Spleen (tissue), 11 donors: ENCODE data around the gene PTRH2. TPM values are rescaled to one million over a fixed set of nuclear protein-coding genes. Genes with fewer than 3 reads are reported as not detected.

Experiments used
- DNase-seq: peaks from one replicate; pipeline ENCODE4 v3.0.0-alpha.2; 2020
- H3K27ac ChIP-seq, 8 donors: fragments of 200-600 bp; sonication (generic) in 7 of 8; 1 replicate in 4 of 8; 2 replicates in 4 of 8; pipeline versions ENCODE4 v1.5.0 to v1.8.0; 2016 to 2021; ENCODE audit warnings: inconsistent platforms in 4 of 8, mild to moderate bottlenecking in 4 of 8, moderate library complexity in 1 of 8
- H3K27me3 ChIP-seq, 7 donors: fragments of 200-600 bp; sonication (generic) in 6 of 7; replicated peaks in 1 of 7; 1 replicate in 4 of 7; 2 replicates in 3 of 7; pipeline versions ENCODE4 v1.5.0 to v1.8.0; 2016 to 2021; ENCODE audit warnings: inconsistent platforms in 3 of 7, mild to moderate bottlenecking in 1 of 7
- H3K36me3 ChIP-seq, 6 donors: fragments of 200-600 bp; sonication (generic) in 5 of 6; 1 replicate in 4 of 6; 2 replicates in 2 of 6; pipeline versions ENCODE4 v1.5.0 to v1.8.0; 2016 to 2021; ENCODE audit warnings: inconsistent platforms in 2 of 6
- H3K4me1 ChIP-seq, 6 donors: fragments of 200-600 bp; sonication (generic) in 5 of 6; 1 replicate in 3 of 6; 2 replicates in 3 of 6; pipeline versions ENCODE4 v1.5.0 to v1.8.0; 2016 to 2021; ENCODE audit warnings: inconsistent platforms in 3 of 6
- H3K4me3 ChIP-seq, 8 donors: fragments of 200-600 bp; sonication (generic) in 7 of 8; 1 replicate in 4 of 8; 2 replicates in 4 of 8; pipeline versions ENCODE4 v1.5.0 to v1.8.0; 2016 to 2021; ENCODE audit warnings: inconsistent platforms in 4 of 8, mild to moderate bottlenecking in 4 of 8, moderate library complexity in 2 of 8
- H3K9me3 ChIP-seq, 8 donors: fragments of 200-600 bp; sonication (generic) in 7 of 8; 1 replicate in 4 of 8; 2 replicates in 4 of 8; pipeline versions ENCODE4 v1.5.0 to v1.8.0; 2016 to 2021; ENCODE audit warnings: inconsistent platforms in 4 of 8
- POLR2A ChIP-seq, 3 donors: fragments of 450-650 bp; IDR thresholded peaks; one replicate each; pipeline ENCODE4 v1.5.1; 2017; ENCODE audit warnings: antibody characterized with exemption in 3 of 3, mild to moderate bottlenecking in 1 of 3
- POLR2AphosphoS5 ChIP-seq, 3 donors: sonication (generic); formaldehyde crosslinking; IDR thresholded peaks; one replicate each; pipeline ENCODE4 v1.5.1; 2017; ENCODE audit warnings: antibody characterized with exemption in 3 of 3
- WGBS, 5 donors: extraction: QIAGEN DNeasy Blood & Tissue Kit in 3 of 5; methylation state at CpG; one replicate each; pipeline versions ENCODE4 v1.1.5 to v1.1.7; 2013 to 2018; 5-methylcytosine and 5-hydroxymethylcytosine counted together
- intact Hi-C: fragments of 100-400 bp; cut with DNase I; formaldehyde crosslinking; loops from one replicate; pipeline ENCODE4 v1.15.0; 2023; ENCODE audit warnings: low total_unique reads
- polyA plus RNA-seq, 3 donors: library from polyadenylated mRNA; stranded (reverse); fragments of 200-250 nt; gene quantifications; one replicate each; pipeline ENCODE4 v1.2.1, GENCODE V29; 2013
- total RNA-seq, 7 donors: library from RNA; depleted of rRNA in 3 of 7; stranded (reverse); fragments of >200 nt in 3 of 7; fragmentation: NEBNext Ultra II Directional in 4 of 7; extraction: Animal tissue kit (Norgen Biotek cat#: 25700) in 4 of 7; gene quantifications; one replicate each; pipeline versions ENCODE4 v1.1.0 to v1.2.1, GENCODE V29; 2016 to 2021
- TF ChIP-seq, protein P1 (sequence below), 11 experiments: fragments of 200-600 bp in 7 of 11; fragments of 450-650 bp in 4 of 11; sonication (generic) in 4 of 11; IDR thresholded peaks in 8 of 11; conservative IDR thresholded peaks in 3 of 11; 1 replicate in 7 of 11; 2 replicates in 4 of 11; pipeline versions ENCODE4 v1.4.0 to v1.8.0; 2016 to 2021; ENCODE audit warnings: antibody characterized with exemption in 11 of 11, inconsistent platforms in 4 of 11, mild to moderate bottlenecking in 1 of 11
- donor health status: healthy with polysubstance abuse.
- donor health status: DM: no; HTN: no; CAD: no; lungs with moderate emphysema.
- donor health status: DM: no; HTN: no; CAD: no.
- donor health status: Bipolar disorder and iron deficiency.
- donor health status: healthy.
- donor health status: DM: no; HTN: no; CAD: no.
- donor health status: DM: yes; HTN: yes; CAD: no.

The PTRH2 gene
- total and polyA plus RNA-seq, 10 donors, result 14.4 to 30.9 (median 21.8) TPM

DNA sequence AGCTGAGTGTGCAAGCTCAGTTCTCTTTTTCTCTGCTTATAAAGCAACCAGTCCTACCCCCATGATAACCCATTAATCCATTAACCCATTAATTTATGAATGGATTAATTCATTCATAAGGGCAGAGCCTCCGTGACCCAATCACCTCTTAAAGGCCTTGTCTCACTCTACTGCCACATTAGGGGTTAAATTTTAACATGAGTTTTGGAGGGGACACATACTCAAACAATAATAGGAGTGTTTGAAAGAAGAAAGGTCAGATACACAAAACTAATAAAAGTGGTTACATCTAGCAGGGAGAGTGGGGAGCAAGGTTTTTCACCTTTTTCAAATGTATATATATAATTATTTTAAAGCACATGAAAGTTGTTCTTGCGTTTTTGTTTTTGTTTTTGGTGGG, 7.0 kb upstream of the PTRH2 start:
- Histone ChIP-seq H3K27me3 (no peaks in the 10 kb centered on the region), H3K36me3 (peaks cover 0 to 19% (median 0%) of the 10 kb centered on the region in 6 donors), H3K4me3 (no peak overlapping the region), H3K27ac (peak overlapping the region in 2 of 8 donors; percentile 5 to 20), H3K4me1 (peaks cover 7 to 88% (median 24%) of the 10 kb centered on the region in 6 donors), H3K9me3 (no peaks in the 10 kb centered on the region)
- DNase-seq, result no peak
- TF ChIP-seq POLR2AphosphoS5 (IDR thresholded peaks at IDR 0.05) (no peak), POLR2A (IDR thresholded peaks at IDR 0.05) (no peak)
- TF ChIP-seq, protein P1, sequence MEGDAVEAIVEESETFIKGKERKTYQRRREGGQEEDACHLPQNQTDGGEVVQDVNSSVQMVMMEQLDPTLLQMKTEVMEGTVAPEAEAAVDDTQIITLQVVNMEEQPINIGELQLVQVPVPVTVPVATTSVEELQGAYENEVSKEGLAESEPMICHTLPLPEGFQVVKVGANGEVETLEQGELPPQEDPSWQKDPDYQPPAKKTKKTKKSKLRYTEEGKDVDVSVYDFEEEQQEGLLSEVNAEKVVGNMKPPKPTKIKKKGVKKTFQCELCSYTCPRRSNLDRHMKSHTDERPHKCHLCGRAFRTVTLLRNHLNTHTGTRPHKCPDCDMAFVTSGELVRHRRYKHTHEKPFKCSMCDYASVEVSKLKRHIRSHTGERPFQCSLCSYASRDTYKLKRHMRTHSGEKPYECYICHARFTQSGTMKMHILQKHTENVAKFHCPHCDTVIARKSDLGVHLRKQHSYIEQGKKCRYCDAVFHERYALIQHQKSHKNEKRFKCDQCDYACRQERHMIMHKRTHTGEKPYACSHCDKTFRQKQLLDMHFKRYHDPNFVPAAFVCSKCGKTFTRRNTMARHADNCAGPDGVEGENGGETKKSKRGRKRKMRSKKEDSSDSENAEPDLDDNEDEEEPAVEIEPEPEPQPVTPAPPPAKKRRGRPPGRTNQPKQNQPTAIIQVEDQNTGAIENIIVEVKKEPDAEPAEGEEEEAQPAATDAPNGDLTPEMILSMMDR (IDR thresholded peaks at IDR 0.05 in 8 of 11, conservative IDR thresholded peaks at IDR 0.05 in 3 of 11), result no peak
- intact Hi-C loops, result no loop called here
- WGBS, 5 donors, result 95 to 99% (median 95%) methylated on average over 2 of the region's 2 CpGs

DNA sequence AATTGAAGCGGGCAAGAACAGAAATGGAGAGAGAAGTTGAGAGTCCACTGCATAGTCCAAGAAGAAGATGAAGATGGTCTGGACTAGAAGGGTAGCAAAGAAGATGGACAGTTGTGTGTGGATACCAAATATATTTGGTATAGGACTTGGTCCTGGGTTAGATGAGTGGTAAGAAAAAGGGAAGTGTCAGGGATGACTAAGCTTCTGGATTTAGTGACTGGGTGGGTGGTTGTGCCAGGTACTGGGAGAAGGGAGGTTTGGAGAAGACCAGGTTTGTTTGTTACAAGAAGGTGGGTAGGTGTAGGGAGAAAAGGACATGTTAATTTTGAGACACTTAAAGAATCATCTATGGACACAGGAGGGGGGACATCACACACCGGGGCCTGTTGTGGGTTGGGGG, 5.6 kb upstream of the PTRH2 start:
- Histone ChIP-seq H3K36me3 (peaks cover 0 to 15% (median 0%) of the 10 kb centered on the region in 6 donors), H3K4me1 (peaks cover 19 to 91% (median 37%) of the 10 kb centered on the region in 6 donors), H3K4me3 (peak overlapping the region in 1 of 8 donors; percentile 19), H3K27me3 (no peaks in the 10 kb centered on the region), H3K9me3 (no peaks in the 10 kb centered on the region), H3K27ac (peak overlapping the region in 3 of 8 donors; percentile 15 to 52 (median 39))
- TF ChIP-seq POLR2A (IDR thresholded peaks at IDR 0.05) (no peak), POLR2AphosphoS5 (IDR thresholded peaks at IDR 0.05) (no peak)
- TF ChIP-seq, protein P1 (IDR thresholded peaks at IDR 0.05 in 8 of 11, conservative IDR thresholded peaks at IDR 0.05 in 3 of 11), result no peak
- intact Hi-C loops, result no loop called here
- 88 to 97% (median 93%) methylated on average over 2 of the region's 2 CpGs for WGBS, 5 donors
- no peak for DNase-seq

DNA sequence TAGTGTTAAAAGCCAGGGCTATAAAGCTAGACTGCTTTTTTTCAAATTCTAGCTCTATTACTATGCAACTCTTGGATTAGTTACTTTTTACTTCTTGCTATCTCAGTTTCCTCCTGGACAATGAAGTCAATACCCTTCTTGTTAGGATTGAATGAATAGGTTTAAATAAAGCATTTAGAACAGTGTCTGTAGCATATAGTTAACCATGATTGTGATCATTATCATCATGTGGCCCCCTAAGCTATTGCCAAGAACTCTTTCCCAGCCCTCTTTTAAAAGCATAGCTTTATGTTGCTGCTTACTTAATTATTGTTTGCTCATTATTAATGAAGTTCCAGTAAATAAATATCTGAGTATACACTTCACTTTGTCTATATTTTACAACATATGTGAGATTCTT, 4.7 kb upstream of the PTRH2 start:
- Histone ChIP-seq H3K4me3 (peak overlapping the region in 1 of 8 donors; percentile 19), H3K27ac (peak overlapping the region in 3 of 8 donors; percentile 15 to 52 (median 39)), H3K36me3 (peaks cover 0 to 6% (median 0%) of the 10 kb centered on the region in 6 donors), H3K27me3 (no peaks in the 10 kb centered on the region), H3K4me1 (peaks cover 19 to 88% (median 38%) of the 10 kb centered on the region in 6 donors), H3K9me3 (no peaks in the 10 kb centered on the region)
- intact Hi-C loops, result no loop called here
- DNase-seq, result no peak
- no peak for TF ChIP-seq POLR2AphosphoS5 (IDR thresholded peaks at IDR 0.05)
- no peak for TF ChIP-seq POLR2A (IDR thresholded peaks at IDR 0.05)
- TF ChIP-seq, protein P1 (IDR thresholded peaks at IDR 0.05 in 8 of 11, conservative IDR thresholded peaks at IDR 0.05 in 3 of 11), result no peak

DNA sequence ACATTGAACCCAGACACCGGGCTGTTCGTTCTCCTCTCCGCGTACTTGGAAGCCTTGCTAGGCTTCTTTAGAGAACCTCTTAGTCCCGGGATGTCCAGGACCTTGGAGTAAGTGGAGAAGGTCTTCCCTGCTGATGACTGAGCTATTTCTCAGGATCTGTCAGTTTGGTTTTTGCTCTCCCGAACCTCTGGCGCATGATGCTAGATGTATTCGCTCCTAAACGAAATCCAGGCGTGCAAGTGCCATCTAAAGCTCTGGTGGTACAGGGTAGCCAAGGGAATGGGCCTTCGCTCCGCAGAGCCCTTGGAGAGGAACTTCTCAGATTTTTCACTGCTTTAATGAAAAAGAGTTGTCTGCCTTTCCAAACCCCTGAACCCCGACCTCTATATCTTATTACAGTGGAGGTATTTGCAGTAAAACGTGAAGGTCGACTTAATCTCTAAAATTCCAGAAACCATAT, 771 bp upstream of the PTRH2 start:
- Histone ChIP-seq H3K4me3 (peak overlapping the region; percentile 62 to 96 (median 88)), H3K4me1 (peaks cover 29 to 94% (median 71%) of the 10 kb centered on the region in 6 donors), H3K27ac (peak overlapping the region; percentile 84 to 95 (median 94)), H3K36me3 (peaks cover 0 to 10% (median 0%) of the 10 kb centered on the region in 6 donors), H3K9me3 (no peaks in the 10 kb centered on the region), H3K27me3 (no peaks in the 10 kb centered on the region)
- 2 to 3% (median 2%) methylated on average over 14 to 15 of the region's 15 CpGs for WGBS, 5 donors
- TF ChIP-seq POLR2A (IDR thresholded peaks at IDR 0.05) (no peak), POLR2AphosphoS5 (IDR thresholded peaks at IDR 0.05) (no peak)
- TF ChIP-seq, protein P1 (IDR thresholded peaks at IDR 0.05 in 8 of 11, conservative IDR thresholded peaks at IDR 0.05 in 3 of 11), result no peak
- intact Hi-C loops, result no loop called here
- DNase-seq, result peak; percentile 67
